H1 (cell line): ENCODE data around the gene RBM38. TPM values are rescaled to one million over a fixed set of nuclear protein-coding genes. Genes with fewer than 3 reads are reported as not detected.

Experiments
- POU5F1 ChIP-seq: IDR thresholded peaks from 2 replicates; pipeline ENCODE4 v1.6.1; 2011; ENCODE audit warnings: low read depth, mild to moderate bottlenecking, low read length, moderate library complexity
- RFX5 ChIP-seq: IDR thresholded peaks from 2 replicates; pipeline ENCODE4 v1.6.1; 2011; ENCODE audit warnings: low read depth, low read length, improper control_type of control experiment, borderline replicate concordance
- TAF1 ChIP-seq: IDR thresholded peaks from 2 replicates; pipeline ENCODE4 v1.6.1; 2011; ENCODE audit warnings: mild to moderate bottlenecking, low read depth, low read length
- polyA plus RNA-seq, 7 experiments: library from polyadenylated mRNA; depleted of rRNA in 3 of 7; stranded (reverse) in 5 of 7; unstranded in 2 of 7; fragments of >200 nt in 5 of 7; fragments of 200-250 nt in 2 of 7; gene quantifications; 1 replicate in 5 of 7; 2 replicates in 1 of 7; 4 replicates in 1 of 7; pipeline versions ENCODE4 v1.2.1 to v1.2.3, GENCODE V29; 2011 to 2013; ENCODE audit warnings: missing spikeins in 2 of 7, mixed read lengths in 2 of 7
- total RNA-seq: library from RNA; stranded (reverse); fragmentation: NEBNext Ultra II Directional; extraction: Animal tissue kit (Norgen Biotek cat#: 25700); gene quantifications from 2 replicates; pipeline ENCODE4 v1.2.1, GENCODE V29; 2021

Gene RBM38
- total and polyA plus RNA-seq, 2 of the 8 experiments (the other 6 are each of a cell fraction or from before 2014, with no cell fraction given) = 57.7 to 109 TPM

- TF ChIP-seq TAF1 (no peak), RFX5 (no peak), POU5F1 (no peak)
Observed at GRCh38 chr20:57398901-57399535, 7.8 kb downstream of the RBM38 start (continued).
